Activated naive CD4-positive, alpha-beta T cell (primary cell): Measurements from ENCODE around the gene LRCH3.

ENCODE experiments used
- DNase-seq, 4 experiments: peaks; one replicate each; lab custom pipeline; 2025; lab: John Stamatoyannopoulos, UW

LRCH3 gene

DNA sequence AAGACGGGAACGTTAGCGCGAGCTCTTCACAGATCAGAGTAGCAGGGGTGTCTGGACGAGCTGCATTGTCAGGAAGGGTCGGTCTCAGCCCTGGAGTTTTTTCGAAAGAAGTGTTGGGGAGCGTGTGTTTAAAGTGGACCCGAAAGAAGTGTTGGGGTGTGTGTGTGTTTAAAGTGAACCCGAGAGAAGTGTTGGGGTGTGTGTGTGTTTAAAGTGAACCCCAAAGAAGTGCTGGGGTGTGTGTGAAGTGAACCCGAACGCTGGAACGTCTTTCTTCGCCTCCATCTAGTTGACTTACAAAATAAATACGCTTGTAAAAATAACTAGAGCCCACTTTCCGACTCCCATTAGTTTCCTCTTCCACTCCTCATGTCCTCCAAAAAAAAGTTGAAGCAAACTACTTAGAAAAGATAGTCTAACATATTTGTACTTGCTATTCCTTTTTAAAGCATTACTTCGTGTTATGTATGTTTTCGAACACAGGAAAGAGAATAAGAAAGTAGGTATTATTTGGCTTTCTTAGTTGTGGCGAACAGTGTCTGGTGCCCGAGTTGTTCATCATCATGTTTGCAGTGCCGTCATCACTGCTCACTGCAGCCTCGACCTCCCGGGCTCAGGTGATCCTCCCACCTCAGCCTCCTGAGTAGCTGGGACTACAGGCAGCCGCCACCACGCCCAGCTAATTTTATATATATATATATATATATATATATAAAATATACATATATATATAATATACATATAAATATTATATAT is 1.0 kb downstream of the LRCH3 start:
- DNase-seq, result peak in 1 of 4 experiments; percentile 8

DNA sequence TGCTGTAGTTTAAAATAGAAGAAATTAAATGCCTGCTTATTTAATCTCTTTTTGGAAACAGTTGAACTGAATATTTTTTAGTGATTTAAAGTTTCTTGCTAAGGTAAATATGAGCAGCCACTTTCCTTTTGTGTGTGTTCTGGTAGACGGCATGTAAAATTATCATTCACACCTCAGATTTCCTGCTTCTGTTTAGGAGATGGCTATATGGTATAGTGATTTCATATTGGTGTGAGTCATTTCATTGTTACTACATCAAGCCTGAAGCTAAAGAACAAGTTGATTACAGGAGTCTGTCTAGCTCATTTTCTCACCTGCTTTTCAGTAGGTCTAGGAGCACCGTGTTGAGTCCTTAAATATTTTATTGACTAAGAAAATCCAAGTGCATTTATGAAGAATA is 2.2 kb downstream of the LRCH3 start:
- DNase-seq, result no peak

DNA sequence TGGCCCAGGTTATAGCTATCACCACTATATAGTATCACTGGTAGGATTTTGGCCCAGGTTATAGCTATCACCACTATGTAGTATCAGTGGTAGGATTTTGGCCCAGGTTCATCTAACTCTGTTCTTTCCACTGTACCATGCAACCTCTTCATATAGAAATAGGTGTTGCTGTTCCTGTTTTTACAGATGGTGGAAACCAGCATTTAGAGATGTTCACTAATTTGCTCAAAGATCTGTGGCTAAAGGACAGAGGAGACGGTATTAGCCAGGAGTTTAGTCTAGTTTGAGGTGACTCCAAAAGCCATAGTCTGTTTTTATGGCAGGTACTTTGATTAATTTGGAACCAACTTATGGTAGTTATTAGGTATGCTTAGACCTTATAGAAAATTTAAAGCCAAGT is 3.1 kb downstream of the LRCH3 start:
- DNase-seq, result no peak

DNA sequence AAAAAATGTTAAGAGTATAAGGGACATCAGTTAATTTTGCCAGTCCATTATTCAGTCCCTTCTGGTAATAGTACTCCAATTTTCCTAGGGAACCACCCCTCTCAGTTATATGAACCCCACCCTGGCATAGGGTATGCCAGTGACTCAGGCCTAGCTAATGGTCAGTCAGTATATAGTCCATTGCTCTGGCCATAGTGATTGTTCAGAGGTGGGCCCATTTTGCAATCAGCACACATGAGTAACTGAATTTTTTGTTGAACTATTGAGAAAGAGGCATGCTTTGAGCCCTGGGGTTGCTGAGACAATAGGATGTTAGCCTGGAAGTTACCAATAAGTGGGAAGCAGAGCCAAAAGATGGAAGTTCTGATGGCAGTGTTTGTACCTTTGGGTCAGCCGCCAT is 4.1 kb downstream of the LRCH3 start:
- no peak for DNase-seq

DNA sequence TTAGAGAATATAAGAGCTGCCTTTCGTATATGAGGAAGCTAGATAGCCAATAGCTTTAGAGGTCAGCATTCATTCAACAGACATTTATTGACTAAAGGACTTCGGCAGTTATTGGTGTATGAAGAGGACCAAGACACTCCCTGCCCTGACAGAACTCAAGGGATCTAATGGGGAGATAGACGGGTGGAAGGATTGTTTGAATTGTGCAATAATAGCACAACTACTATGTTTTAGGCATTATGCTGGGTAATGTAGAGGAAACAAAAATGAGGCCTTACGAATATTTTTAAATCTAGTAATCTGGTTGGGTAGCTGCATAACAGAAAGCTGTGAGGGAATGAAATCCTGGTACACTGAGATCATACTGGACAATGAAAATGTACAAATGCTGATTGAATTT is 5.0 kb downstream of the LRCH3 start:
- no peak for DNase-seq

DNA sequence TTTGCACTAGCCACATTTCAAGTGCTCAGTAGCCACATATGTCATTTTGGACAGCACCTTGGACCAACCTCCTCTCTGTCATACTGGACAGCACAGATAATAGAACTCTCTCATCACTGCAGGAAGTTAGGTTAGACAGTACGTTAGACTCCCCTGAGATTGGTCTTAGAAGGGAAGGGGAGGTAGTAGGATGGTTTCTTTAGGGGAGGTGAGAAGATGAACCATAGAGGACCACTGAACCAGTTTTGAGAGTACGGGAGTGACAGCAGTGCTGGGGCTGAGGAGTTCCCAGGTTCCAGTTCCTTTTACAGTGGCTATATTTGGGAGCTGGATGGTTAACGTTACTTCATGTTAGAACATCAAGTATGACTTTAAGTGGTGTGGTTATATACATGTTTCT is 7.8 kb downstream of the LRCH3 start:
- no peak for DNase-seq

DNA sequence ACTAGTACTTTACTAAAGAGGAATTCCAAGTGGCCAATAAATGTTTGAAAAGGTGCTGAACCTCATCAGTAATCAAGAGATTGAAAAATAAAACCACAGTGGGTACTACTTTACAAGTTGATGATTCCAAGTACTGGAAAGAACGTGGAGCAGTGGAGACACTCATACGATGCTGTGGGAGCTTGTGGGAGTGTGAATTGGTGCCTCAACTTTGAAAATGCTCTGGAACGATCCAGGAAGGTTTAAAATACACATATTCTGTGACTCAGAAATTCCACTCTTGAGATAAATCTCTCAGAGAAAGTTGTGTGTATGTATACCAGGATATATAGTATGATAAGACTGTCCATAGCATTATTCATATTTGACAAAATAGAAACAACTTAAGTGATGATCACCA is 9.3 kb downstream of the LRCH3 start:
- no peak for DNase-seq

DNA sequence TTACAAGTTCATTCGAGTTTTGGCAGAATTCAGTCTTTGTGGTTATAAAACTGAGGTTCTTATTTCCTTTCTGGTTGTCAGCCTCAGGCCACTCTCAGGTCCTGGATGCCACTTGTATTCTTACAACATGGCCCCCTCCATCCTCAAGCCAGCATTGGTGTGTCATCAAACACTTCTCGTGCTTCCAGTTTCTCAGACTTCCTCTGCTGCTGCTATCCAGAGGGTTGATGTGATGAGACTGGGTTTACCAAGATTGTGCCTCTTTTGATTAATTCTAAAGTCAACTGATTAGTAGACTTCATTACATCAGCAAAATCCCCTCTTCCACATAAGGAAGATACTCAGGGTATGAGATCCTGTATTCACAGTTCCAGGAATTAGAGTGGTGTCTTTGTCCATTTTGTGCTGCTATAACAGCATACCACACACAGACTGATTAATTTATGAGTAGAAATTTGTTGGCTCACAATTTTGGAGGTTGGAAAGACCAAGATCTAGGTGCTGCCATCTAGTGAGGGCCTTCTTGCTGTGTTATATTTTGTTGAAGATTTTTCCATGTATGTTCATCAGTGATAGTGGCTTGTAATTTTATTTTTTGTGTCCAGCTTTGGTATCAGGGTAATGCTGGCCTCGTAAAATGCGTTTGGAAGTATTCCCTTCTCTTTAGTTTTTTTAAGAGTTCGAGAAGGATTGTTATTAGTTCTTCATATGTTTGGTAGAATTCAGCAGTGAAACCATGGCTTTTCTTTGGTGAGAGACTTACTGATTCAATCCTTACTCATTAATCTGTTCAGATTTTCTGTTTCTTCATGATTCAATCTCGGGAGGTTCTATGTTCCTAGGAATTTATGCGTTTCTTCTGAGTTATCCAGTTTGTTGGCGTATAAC is 11.1 kb downstream of the LRCH3 start:
- DNase-seq, result no peak

DNA sequence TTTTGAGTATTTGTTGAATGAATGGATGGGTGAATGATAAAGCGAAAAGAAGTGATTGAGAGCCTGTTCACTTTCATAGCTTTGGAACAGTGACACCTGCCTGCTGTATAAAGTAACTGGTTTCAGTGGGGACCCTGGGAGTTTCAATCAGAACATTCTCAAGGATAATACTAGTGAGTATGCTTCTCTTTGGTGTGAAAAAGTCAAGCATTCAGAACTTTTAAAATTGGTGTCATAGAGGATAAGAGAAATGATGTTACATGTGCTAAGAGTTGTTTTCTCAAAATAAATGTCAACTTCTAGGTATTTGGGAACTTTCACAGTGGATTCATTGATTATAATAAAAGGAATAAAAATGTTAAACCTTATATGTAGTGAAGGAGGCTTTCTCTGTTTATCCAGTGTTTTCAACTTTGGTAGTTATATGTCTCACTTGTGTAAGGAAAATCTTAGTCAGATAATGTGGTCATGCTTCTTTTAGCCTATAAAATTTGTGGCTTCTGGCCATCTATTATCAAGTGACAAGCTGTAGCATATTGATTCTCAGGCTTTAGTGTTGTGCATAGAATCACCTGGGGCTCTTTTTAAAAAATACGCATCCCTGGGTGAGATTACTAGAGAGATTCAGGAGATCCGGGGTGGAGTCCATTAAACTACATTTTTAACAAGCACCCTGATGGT is 11.9 kb downstream of the LRCH3 start:
- no peak for DNase-seq

DNA sequence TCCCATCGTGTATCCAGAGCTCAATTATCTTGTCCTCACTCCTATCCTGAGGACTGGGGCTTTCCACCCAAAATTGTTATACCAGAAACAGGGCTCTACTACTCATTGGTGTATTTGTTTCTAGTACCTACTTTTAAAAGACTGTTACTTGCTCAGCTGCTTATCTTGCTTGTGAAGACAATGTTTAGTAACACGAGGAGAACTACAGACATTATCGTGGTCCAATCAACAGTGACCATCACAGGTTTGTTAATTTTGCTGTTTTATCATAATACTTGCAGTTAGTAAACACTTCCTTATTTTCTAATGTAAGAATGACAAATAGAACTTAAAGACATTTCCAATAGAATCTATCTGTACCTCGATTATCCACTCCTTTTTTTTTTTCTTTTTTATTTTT is 13.5 kb downstream of the LRCH3 start:
- no peak for DNase-seq

DNA sequence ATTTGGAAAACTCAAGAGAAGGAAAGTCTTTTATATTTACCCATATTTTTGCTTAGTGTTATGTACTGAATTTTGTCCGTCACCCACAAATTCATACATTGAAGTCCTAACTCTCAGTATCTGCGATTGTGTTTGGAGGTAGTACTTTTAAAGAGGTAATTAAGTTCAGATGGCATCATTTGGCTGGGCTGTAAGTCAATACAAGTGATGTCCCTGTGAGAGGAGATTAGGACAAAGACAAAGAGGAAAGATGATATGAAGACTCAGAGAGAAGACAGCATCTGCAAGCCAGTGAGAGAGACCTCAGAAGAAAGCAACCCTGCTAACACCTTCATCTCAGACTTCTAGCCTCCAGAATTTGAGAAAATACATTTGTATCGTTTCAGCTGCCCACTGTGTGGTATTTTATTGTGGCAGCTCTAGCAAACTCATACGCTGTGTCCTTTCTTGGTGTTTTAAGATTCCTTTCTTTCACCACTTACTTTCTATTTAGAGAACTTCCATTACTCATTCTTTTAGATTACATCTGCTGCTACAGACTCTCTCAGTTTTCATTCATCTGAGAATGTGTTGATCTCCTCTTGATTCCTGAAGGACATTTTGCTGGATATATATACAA is 17.0 kb downstream of the LRCH3 start:
- no peak for DNase-seq

DNA sequence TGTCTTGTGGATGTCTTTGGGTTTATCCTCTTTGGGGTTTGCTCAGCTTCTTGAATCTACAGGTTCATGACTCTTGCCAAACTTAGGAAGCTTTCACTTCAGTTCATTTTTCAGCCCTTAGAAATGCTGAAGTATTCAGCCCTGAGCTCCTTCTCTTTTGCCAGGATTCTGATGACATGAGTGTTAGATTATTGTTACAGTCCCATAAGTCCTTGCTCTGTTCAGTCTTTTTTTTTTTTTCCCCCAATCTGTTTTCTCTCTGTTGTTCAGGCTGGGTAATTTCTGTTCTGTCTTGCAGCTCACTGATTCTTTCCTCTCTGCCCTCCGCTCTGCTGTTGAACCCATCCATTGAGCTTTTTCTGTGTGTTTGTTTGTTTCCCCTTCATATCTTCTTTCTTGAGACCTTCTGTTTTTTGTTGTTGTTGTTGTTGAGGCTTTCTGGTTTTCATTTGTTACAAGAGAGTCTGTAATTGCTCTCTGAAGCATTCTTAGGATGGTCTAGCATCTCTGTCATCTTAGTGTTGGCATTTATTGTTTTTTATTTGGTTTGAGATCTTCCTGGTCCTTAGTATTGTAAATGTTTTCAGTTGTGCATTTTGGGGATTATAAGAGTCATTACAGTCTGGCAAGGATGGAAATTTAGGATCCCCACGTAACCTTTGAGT is 18.4 kb downstream of the LRCH3 start:
- DNase-seq, result no peak

DNA sequence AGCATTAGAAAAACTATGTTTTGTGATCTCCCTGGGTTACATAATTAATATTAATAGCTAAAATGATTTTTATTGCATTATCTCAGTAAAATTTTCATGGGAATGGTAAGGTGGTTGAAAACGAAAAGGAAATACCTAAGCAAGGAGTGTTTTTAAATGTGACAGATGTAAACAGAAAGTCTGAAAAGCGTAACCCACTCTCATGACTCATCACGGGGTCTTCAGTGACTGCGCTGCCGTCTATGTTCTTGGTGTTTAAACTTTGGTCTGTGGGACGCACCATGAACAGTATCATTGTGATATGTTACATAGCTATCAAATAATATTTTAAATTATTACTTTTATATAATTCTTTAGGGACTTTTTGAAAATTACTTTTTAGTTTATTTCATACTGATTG is 19.8 kb downstream of the LRCH3 start:
- DNase-seq, result no peak

DNA sequence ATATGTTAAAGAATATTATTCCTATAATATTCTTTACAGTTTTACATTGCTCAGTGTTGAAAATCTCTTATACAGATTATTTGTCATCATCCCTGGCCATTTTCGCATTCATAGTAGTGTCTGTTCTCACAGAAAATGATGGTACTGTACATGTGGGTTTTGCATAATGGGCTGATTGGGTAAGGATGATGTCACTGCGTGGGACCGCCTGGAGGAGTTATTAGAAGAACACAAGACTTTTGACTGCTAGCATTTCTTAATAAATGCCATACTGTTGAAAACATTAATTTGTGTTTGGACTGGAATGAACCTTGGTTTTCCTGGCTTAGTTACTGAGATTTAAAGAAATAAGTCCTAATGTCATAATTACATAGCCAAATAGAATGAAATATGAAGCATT is 20.3 kb downstream of the LRCH3 start:
- DNase-seq, result no peak

DNA sequence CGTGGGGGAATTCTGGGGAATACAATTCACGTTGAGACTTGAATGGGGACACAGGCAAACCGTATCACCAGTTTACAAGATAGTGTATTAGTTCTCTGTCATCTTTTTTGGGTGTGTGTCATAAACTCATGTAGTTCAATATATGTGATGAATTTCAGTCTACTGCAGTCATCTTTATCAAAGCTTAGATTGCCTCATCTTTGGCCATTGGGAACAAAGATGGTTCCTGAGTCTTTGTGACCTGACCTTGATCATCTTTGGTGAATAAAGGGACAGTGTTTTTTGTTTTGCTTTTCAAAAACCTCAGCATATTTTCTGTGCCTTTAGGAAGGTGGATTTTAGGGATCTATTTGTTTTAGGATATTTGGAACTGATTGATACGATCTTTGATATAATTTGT is 23.3 kb downstream of the LRCH3 start:
- DNase-seq, result no peak

DNA sequence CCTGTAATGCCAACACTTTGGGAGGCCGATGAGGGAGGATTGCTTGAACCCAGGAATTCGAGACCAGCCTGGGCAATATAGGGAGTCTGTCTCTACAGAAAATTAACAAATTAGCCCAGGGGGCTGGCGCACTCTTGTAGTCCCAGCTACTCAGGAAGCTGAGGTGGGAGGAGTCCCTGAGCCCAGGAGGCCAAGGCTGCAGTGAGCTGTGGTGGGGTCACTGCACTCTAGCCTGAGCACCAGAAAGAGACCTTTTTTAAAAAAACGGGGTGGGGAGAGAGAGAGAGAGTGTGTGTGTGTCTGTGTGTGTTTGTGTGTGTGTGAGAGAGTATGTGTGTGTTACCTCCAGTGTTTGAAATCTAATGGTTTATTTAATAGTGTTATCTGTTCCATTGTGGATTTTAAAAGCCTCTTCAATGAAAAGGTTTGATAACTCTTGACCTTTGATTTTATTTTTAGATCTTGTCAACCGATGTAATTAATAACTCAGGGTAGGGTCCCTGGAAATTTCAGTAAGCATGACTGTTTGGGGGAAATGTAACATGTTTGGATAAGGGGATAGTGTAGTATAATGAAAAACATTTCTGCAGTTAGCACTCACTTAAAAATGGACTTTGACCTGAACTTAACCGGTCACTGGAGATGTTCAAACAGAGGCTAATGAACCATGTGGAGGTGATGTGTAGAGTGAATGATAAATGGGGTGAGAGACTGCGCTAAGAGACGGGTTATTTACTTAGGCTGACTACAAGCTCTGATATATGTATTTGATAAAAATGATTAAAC is 29.7 kb downstream of the LRCH3 start:
- DNase-seq, result no peak

DNA sequence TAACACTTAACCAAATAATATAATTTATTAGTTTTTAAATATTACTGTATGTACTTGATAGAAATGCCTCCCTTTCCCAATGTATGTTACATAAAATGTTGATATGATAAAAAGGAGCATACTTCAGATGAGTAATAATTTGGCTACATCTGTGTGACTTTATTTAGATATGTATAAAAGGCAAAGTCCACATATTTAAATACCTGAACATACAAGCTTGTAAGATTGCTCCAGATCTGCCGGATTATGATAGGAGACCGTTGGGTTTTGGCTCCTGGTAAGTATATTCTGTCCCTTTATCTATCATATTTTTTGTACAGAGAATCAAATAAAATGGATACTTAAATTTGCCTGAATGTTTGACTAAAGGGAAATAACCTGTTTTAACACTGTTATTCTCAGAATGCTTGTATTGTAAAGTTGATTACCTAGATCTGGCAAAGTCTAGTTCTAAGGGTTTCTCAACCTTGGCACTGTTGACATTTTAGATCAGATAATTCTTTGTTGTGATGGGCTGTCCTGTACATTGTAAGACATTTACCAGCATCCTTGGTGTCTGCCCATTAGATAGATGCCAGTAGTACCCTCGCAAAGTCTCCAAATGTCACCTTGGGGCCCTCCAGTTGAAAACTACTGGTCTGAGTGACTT is 38.5 kb downstream of the LRCH3 start:
- DNase-seq, result no peak

DNA sequence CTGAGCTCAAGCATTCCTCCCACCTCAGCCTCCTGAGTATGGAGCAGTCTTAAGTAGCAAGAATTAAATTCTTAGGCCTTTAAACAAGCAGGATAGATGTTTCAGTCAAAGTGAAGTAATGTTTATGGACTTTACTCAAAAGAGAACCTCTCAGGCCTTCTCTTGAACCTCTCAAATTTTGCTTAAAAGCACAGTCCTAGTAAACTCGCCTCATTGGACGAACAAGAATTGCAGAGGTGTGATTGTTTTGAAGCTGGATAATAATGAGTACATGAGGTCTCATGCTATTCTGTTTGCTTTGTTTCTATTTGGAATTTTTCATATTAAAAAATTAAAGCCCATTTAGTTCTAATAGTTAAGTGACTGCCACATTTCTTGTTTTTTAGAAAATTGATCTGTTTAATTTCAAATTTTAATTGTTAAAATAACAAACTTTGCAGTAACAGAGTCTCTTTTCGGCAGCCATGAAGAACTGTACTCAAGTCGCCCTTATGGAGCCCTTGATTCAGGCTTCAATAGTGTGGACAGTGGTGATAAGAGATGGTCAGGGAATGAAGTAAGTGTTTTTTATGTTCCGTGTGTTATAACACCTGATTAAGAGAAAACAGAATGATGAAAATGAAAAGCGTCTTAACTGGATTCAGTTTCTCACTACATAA is 39.4 kb downstream of the LRCH3 start:
- DNase-seq, result no peak

DNA sequence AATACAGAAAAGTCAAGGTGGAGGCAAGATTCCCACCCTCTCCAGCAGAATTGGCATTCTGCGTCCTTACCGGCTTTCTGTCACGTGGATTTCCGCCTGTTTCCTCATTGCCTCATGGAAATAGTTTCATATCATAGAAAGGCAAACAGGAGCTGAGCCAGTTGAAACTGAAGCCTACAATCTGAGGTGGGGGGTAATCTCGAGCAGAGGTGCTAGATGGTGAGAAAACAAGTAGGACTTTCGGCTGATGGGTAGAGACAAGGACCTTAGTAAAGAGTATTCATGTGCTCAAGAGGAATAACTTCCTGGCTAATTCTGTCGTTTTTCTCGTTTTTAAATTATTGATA is 39.9 kb downstream of the LRCH3 start:
- no peak for DNase-seq
